ENCODE data around the gene OR5L1.

DNA sequence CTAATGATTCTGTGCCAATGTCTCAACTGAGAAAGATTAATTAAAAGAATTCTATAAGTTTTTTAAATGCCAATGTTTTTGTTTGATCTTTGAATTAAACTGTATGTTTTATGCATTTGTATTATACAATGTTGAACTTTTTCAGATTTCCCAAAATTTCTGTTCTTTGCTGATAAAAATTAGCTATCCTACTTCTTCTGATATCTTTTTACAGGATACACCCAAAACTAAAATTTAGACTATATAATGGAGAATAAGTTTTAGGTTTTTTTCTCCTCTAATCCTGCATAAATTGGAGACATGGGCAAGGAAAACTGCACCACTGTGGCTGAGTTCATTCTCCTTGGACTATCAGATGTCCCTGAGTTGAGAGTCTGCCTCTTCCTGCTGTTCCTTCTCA lies 15.8 kb downstream of the OR5L1 start, which contains the start of gene OR5L2:
- TF ChIP-seq CTCF (IDR thresholded peaks at IDR 0.05) (no peak), POLR2A (IDR thresholded peaks at IDR 0.05) (no peak)

Data from adrenal gland (tissue), 5 donors.